ENCODE data around the gene IGBP1.

The IGBP1 gene

GRCh38 chrX:70087857-70088630 is 45.2 kb upstream of the IGBP1 start (continued):
- TF ChIP-seq TSHZ2 (CRISPR knock-in tag; IDR thresholded peaks at IDR 0.05) (no peak), ARNTL (CRISPR knock-in tag; IDR thresholded peaks at IDR 0.05; ENCODE audit: borderline replicate concordance, low read depth) (no peak), PATZ1 (CRISPR knock-in tag; IDR thresholded peaks at IDR 0.05; ENCODE audit: borderline replicate concordance) (no peak)

- TF ChIP-seq SNAI2 (CRISPR knock-in tag; IDR thresholded peaks at IDR 0.05) (no peak), TOX (CRISPR knock-in tag; IDR thresholded peaks at IDR 0.05; ENCODE audit: borderline replicate concordance) (no peak), TCF4 (CRISPR knock-in tag; IDR thresholded peaks at IDR 0.05; ENCODE audit: borderline replicate concordance) (no peak), ZNF8 (CRISPR knock-in tag; IDR thresholded peaks at IDR 0.05) (no peak), PPARA (CRISPR knock-in tag; IDR thresholded peaks at IDR 0.05; ENCODE audit: borderline replicate concordance) (no peak), ZNF70 (CRISPR knock-in tag; IDR thresholded peaks at IDR 0.05) (no peak), CREB5 (CRISPR knock-in tag; IDR thresholded peaks at IDR 0.05; ENCODE audit: low read depth) (no peak), ZFP3 (CRISPR knock-in tag; IDR thresholded peaks at IDR 0.05) (no peak), PATZ1 (CRISPR knock-in tag; IDR thresholded peaks at IDR 0.05; ENCODE audit: borderline replicate concordance) (no peak), TSHZ2 (CRISPR knock-in tag; IDR thresholded peaks at IDR 0.05) (no peak), ZC3H10 (CRISPR knock-in tag; IDR thresholded peaks at IDR 0.05) (no peak), ZFP30 (CRISPR knock-in tag; IDR thresholded peaks at IDR 0.05) (no peak), ESRRG (CRISPR knock-in tag; IDR thresholded peaks at IDR 0.05) (no peak), BACH2 (CRISPR knock-in tag; IDR thresholded peaks at IDR 0.05; ENCODE audit: borderline replicate concordance) (no peak), RARB (CRISPR knock-in tag; IDR thresholded peaks at IDR 0.05) (no peak)
- ATAC-seq = peak; percentile 14
Observed at GRCh38 chrX:70088751-70089150, 44.5 kb upstream of the IGBP1 start.

GRCh38 chrX:70089604-70090297 is 43.5 kb upstream of the IGBP1 start:
- peak; percentile 42 for ATAC-seq
- TF ChIP-seq PPARA (CRISPR knock-in tag; IDR thresholded peaks at IDR 0.05; ENCODE audit: borderline replicate concordance) (no peak), ZNF70 (CRISPR knock-in tag; IDR thresholded peaks at IDR 0.05) (no peak), BACH2 (CRISPR knock-in tag; IDR thresholded peaks at IDR 0.05; ENCODE audit: borderline replicate concordance) (no peak), ISL1 (CRISPR knock-in tag; IDR thresholded peaks at IDR 0.05) (no peak), TSHZ2 (CRISPR knock-in tag; IDR thresholded peaks at IDR 0.05) (no peak)

All from SK-N-SH treated with all-trans-retinoic acid at 6 μM for 48 hours (cell line).